GM12875 (cell line): ENCODE results near the gene MEIS1.

Source experiments
- H3K4me3 ChIP-seq: one replicate; pipeline ENCODE4 v1.5.1; 2011; ENCODE audit warnings: low read depth, low read length, control low read depth
- TF ChIP-seq, protein P1 (sequence below): IDR thresholded peaks from 2 replicates; pipeline ENCODE4 v1.5.1; 2011; ENCODE audit warnings: low read depth, mild to moderate bottlenecking, control low read depth, inconsistent platforms, low read length, moderate library complexity, borderline replicate concordance; ENCODE audit not compliant: insufficient read depth

The MEIS1 gene

DNA sequence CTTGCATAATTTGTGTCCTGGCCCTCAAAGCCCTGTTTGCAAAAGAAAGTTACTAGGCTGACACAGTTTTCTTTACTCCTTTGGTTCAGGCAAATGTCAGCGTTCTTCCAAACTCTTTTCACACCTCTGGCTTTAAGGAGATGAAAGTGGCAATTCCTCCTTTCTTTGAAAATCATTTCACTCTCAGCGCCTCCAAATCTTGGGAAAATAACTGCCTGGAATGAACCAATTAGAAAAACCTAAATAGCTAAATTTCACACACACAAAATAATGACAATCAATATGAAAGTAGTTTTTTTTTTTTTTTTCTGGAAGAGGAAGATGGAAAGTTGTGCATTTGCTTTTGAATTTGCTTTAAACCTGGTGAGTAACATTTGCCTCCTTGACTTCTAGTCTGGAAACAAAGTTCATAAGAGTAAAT is 1.7 kb downstream of the MEIS1 start:
- TF ChIP-seq, protein P1, sequence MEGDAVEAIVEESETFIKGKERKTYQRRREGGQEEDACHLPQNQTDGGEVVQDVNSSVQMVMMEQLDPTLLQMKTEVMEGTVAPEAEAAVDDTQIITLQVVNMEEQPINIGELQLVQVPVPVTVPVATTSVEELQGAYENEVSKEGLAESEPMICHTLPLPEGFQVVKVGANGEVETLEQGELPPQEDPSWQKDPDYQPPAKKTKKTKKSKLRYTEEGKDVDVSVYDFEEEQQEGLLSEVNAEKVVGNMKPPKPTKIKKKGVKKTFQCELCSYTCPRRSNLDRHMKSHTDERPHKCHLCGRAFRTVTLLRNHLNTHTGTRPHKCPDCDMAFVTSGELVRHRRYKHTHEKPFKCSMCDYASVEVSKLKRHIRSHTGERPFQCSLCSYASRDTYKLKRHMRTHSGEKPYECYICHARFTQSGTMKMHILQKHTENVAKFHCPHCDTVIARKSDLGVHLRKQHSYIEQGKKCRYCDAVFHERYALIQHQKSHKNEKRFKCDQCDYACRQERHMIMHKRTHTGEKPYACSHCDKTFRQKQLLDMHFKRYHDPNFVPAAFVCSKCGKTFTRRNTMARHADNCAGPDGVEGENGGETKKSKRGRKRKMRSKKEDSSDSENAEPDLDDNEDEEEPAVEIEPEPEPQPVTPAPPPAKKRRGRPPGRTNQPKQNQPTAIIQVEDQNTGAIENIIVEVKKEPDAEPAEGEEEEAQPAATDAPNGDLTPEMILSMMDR: no peak
- no peak overlapping the region for H3K4me3 ChIP-seq

DNA sequence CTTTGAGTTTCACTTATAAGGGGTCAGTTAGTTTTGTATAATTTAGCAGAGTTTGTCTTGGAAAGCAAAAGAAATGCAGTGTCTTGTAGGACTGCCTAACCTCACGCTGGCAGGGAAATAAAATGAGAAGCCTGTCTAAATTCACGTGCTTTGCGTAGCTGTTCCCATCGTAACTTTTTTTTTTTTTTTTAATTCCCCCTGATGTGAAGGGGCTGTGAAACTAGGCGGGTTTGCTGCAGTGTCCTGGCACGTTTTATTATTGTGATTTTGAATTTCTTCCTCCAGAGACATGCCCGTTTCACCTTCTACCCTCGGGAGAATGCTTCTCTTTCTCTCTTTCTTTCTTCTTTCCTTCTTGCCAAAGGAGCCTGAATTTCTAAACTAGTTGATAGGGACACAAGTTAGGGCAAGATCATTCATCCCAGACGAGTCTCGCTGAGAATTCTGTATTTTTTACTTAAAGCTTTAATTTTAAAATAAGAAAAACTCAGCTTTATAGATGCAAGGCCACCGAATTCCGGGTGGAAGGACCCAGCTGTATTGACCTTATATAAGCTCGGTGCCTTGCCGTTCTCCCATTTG is 2.3 kb downstream of the MEIS1 start:
- TF ChIP-seq, protein P1: no peak
- no peak overlapping the region for H3K4me3 ChIP-seq

DNA sequence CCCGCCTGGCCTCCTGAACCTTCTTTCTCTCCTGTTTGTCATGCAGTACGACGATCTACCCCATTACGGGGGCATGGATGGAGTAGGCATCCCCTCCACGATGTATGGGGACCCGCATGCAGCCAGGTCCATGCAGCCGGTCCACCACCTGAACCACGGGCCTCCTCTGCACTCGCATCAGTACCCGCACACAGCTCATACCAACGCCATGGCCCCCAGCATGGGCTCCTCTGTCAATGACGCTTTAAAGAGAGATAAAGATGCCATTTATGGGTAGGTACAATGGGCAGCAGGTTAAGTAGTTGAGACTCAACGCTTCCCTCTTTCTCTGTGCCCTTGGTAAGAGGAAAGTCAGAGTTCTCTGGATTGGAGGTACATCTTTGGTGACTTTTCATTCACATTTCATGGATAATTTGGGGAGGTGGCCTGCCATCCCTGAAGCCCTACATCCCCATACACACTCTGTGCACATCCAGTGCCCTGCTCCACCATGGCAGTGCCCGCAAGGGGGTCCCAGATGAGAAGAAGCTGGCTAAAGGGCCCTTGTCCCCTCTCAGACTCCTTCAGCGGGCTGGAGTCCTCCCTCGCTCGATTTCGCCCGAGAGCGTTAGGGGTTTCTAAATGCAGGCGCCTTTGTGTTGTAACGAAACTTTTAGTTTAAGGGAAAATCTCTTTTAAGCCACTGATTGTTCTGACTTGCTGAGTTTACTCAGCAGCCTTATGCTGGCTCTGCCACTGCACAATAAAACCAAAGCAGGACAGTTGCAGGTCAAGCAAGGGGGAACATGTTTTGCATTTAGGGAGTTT is 3.0 kb downstream of the MEIS1 start:
- no peak overlapping the region for H3K4me3 ChIP-seq
- TF ChIP-seq, protein P1: no peak

DNA sequence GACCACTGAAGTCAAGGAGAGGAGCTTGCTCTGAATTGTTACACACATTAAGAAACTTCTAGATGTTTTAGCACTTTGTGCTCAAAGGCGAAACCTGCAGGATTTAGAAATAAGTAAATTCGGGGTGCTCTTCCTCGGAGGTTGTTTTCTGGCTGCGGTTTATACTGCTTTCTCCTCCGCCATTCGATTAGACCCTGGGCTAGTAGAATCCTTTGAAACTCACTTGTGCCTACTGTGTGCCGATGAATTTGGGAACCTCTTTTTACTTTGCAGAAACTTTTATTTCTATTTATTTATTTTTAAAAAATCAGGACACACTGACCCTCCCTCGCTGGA is 3.5 kb downstream of the MEIS1 start:
- TF ChIP-seq, protein P1: no peak
- H3K4me3 ChIP-seq: no peak overlapping the region

DNA sequence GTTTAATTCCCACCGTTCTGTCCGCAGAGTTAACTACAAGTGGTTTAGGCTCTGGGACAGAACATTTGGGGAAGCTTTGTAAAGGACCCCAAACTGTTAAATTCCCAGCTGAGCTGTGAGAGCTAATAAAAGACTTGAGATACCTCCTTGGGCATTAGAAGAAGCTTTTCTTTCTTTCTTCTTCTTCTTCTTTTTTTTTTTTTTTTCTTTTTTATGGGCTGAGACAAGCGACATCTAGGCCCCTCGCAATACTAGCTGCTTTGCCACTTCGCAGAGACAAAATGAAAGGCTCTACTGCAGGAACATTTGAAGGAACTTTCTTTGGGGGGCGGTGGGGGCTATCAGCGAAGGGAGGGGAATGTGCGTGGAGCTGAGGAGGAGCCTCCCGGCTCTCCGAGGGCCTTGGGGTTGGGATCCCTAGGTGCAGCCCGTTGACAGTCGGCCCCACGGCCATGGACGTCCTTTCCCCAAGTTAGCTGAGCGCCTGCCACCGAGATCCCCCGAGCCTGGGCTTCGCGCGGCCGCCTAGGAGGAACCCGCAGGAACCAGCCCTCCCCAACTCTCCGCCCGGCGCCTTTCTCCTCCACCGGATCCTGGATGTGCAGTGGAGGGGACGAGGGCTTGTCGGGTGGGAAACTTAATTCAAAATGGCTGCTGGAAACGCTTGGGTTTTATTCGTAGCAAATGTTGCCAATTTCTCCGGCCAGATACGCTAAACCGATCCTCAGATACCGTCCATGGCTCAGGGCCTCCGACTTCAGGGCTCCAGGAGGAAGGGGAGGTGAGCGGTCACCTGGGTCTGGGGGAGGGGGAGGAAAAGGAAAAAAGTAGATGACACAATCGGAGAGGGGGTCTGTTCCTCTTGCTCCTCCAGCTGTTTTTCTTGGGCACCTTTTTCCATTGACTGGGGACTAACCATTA is 4.2 kb downstream of the MEIS1 start:
- H3K4me3 ChIP-seq: no peak overlapping the region
- TF ChIP-seq, protein P1: no peak

DNA sequence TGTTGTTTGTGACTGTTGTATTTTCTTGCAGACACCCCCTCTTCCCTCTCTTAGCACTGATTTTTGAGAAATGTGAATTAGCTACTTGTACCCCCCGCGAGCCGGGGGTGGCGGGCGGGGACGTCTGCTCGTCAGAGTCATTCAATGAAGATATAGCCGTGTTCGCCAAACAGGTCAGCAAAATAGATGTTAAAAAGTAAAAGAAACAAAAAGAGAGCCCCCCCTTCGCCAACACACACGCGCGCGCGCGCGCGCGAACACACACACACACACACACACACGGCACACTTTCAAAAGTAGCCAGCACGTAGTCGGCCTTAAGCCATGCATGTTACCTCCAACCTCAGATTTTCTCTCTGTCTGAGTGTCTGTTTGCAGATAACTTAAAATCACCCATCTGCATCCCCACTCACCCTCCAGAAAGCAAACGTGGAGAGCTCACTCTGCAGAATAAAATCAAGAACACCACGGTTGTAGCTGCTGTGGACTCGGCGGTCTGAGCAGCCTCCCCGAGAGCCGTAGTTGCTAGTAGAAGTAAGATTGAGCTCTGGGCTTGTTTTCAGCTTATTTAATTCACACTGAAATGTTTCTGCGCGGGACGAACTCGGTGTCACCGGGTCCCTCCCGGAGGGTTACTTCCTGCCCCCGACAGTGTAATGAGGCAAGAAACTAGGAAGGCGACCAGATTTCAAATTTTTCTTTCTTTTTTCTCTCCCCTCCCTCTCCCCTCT is 5.1 kb downstream of the MEIS1 start:
- TF ChIP-seq, protein P1: no peak
- no peak overlapping the region for H3K4me3 ChIP-seq
